BLaER1 treated with 17β-estradiol and CSF1 and Interleukin-3, amounts not matched to agents 10 nM and 100 nM (cell line): ENCODE measurements around the gene DENND4C.

Experiments
- H3K27ac ChIP-seq, 11 experiments: shearing (Covaris generic); formaldehyde crosslinking; 2 replicates each; pipeline ENCODE4 v1.8.1; 2022
- H3K27me3 ChIP-seq, 11 experiments: shearing (Covaris generic); formaldehyde crosslinking; 2 replicates each; pipeline ENCODE4 v1.8.1; 2022
- H3K36me3 ChIP-seq, 11 experiments: shearing (Covaris generic); formaldehyde crosslinking; 2 replicates each; pipeline ENCODE4 v1.8.1; 2022
- H3K4me1 ChIP-seq, 10 experiments: shearing (Covaris generic); formaldehyde crosslinking; 2 replicates each; pipeline ENCODE4 v1.8.1; 2022
- H3K4me2 ChIP-seq, 11 experiments: shearing (Covaris generic); formaldehyde crosslinking; 2 replicates each; pipeline ENCODE4 v1.8.1; 2022
- H3K4me3 ChIP-seq, 10 experiments: shearing (Covaris generic); formaldehyde crosslinking; 2 replicates each; pipeline ENCODE4 v1.8.1; 2022
- H3K9ac ChIP-seq, 11 experiments: shearing (Covaris generic); formaldehyde crosslinking; 2 replicates each; pipeline ENCODE4 v1.8.1; 2022
- H3K9me3 ChIP-seq, 11 experiments: shearing (Covaris generic); formaldehyde crosslinking; replicated peaks in 1 of 11; 2 replicates each; pipeline ENCODE4 v1.8.1; 2022
- H4K20me1 ChIP-seq, 11 experiments: shearing (Covaris generic); formaldehyde crosslinking; 2 replicates each; pipeline ENCODE4 v1.8.1; 2022
- Cebpa-rat ChIP-seq, 11 experiments: shearing (Covaris generic); IDR thresholded peaks; 2 replicates each; pipeline ENCODE4 v1.8.1; 2022

Gene DENND4C

DNA sequence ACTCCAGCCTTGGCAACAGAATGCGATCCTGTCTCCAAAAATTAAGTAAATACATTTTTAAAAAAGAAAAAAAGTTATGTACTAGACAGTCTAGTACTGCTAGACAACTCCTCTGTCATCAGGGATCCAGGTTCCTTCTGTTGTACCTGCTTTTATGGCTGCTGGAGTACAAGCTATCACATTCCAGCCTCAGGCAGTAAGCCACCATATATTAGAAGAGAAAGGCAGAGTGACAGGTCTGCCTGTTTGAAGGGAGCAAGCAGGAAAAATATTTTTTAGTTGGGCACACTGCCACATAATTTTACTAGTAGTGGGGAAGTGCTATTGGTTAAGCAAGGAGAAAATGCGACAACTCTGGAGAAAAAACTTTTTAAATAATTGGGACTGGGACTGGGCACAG lies 138.6 kb downstream of the DENND4C start:
- H3K4me1 ChIP-seq = peaks cover 0 to 5% (median 0%) of the 10 kb centered on the region in 10 experiments; a peak in 1 of 20 replicates
- TF ChIP-seq Cebpa-rat (IDR thresholded peaks at IDR 0.05) = no peak
- peaks cover 5 to 69% (median 18%) of the 10 kb centered on the region in 11 experiments; a peak in 19 of 22 replicates for H4K20me1 ChIP-seq
- H3K27ac ChIP-seq = no peak overlapping the region
- no peaks in the 10 kb centered on the region for H3K9me3 ChIP-seq
- no peak overlapping the region for H3K4me3 ChIP-seq
- no peaks in the 10 kb centered on the region for H3K27me3 ChIP-seq
- H3K9ac ChIP-seq = no peak overlapping the region
- H3K36me3 ChIP-seq = peaks cover 41 to 97% (median 60%) of the 10 kb centered on the region in 11 experiments
- H3K4me2 ChIP-seq = no peak overlapping the region

DNA sequence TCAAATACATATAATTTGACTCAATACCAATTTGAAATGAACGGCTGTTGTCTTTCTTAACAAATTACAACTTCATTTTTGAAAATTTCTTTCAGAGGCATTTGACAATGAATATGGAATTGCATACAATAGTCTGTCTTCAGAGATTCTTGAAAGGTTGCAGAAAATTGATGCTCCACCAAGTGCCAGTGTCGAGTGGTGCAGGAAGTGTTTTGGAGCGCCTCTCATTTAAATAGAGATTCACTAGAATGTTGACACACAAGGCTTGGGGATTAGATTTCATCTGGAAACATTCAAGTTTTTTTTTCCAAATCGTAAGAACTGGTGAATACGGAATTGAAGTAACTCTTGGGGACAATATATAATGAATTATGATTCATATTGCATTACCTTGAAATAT lies 141.4 kb downstream of the DENND4C start:
- no peak overlapping the region for H3K27ac ChIP-seq
- no peaks in the 10 kb centered on the region for H3K27me3 ChIP-seq
- no peak overlapping the region for H3K4me2 ChIP-seq
- H4K20me1 ChIP-seq = peaks cover 34 to 89% (median 46%) of the 10 kb centered on the region in 11 experiments
- H3K4me3 ChIP-seq = no peak overlapping the region
- H3K9me3 ChIP-seq = no peaks in the 10 kb centered on the region
- no peak overlapping the region for H3K9ac ChIP-seq
- no peak for TF ChIP-seq Cebpa-rat (IDR thresholded peaks at IDR 0.05)
- peaks cover 4 to 17% (median 9%) of the 10 kb centered on the region in 10 experiments; a peak in 18 of 20 replicates for H3K4me1 ChIP-seq
- H3K36me3 ChIP-seq = peaks cover 53 to 98% (median 69%) of the 10 kb centered on the region in 11 experiments

DNA sequence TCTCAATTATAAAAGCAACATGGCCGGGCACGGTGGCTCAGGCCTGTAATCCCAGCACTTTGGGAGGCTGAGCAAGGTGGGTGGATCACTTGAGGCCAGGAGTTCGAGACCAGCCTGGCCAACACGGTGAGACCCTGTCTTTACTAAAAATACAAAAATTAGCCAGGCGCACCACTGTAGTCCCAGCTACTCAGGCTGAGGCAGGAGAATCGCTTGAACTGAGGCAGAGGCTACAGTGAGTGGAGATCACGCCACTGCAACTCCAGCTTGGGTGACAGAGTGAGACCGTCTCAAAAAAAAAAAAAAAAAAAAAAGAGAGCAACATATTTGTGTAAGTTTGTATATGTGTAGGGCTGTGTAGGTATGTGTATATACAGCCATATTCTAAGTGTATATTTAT lies 142.1 kb downstream of the DENND4C start:
- H3K9ac ChIP-seq = 0 out of 22 replicates have a peak overlapping the region, but pooled peaks of 1 of the 11 experiments have one; percentile 2
- H3K27me3 ChIP-seq = no peaks in the 10 kb centered on the region
- H3K4me3 ChIP-seq = no peak overlapping the region
- peak overlapping the region in 1 of 11 experiments; percentile 3; a peak in 1 of 22 replicates for H3K27ac ChIP-seq
- H3K9me3 ChIP-seq = no peaks in the 10 kb centered on the region
- peaks cover 59 to 98% (median 69%) of the 10 kb centered on the region in 11 experiments for H3K36me3 ChIP-seq
- peaks cover 10 to 23% (median 15%) of the 10 kb centered on the region in 10 experiments for H3K4me1 ChIP-seq
- H4K20me1 ChIP-seq = peaks cover 40 to 91% (median 53%) of the 10 kb centered on the region in 11 experiments
- no peak overlapping the region for H3K4me2 ChIP-seq
- TF ChIP-seq Cebpa-rat (IDR thresholded peaks at IDR 0.05) = no peak

DNA sequence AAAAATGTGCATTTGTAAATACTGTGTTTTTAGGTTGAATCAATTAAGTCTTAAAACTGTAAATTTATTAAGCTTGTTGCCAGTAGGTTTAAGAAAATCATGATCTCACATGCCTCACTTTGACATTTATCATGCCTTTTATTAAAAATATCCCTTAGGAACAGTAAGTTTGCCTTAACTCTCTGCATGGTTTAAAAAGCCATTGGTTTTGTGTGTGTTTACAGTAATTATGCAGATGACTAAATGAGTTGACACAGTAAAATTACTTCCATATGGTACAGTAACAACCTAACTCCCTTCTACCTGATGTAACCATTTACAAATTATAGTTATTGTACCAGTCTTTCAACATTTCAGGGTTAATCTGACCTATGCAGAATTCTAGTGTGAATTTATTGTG lies 143.0 kb downstream of the DENND4C start:
- Histone ChIP-seq H3K27me3 (no peaks in the 10 kb centered on the region), H3K9me3 (no peaks in the 10 kb centered on the region), H3K9ac (no peak overlapping the region), H4K20me1 (peaks cover 49 to 99% (median 62%) of the 10 kb centered on the region in 11 experiments), H3K4me2 (no peak overlapping the region), H3K4me1 (peaks cover 16 to 32% (median 23%) of the 10 kb centered on the region in 10 experiments), H3K4me3 (no peak overlapping the region), H3K27ac (no peak overlapping the region), H3K36me3 (peaks cover 63 to 98% (median 73%) of the 10 kb centered on the region in 11 experiments)
- TF ChIP-seq Cebpa-rat (IDR thresholded peaks at IDR 0.05) = no peak

DNA sequence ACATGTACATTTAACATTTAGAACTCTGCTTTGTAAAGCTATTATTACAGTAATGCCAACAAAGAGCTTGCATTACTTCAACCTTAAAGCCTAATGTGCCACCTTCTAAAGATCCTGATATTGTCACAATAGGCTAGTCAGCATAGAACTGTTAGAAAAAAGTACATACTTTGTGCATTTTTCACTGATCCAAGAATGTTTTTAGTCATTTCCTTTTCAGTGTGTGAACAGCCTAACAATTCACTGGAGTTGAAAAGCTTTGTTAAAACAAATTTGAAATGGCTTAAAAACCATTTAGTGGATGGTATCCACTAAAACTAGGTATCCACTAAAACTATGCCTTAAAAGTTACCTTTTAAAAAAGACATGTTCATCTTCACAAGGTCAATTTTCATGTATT lies 145.0 kb downstream of the DENND4C start:
- no peak for TF ChIP-seq Cebpa-rat (IDR thresholded peaks at IDR 0.05)
- no peak overlapping the region; a peak in 1 of 22 replicates for H3K4me2 ChIP-seq
- no peak overlapping the region for H3K27ac ChIP-seq
- H3K9me3 ChIP-seq = no peaks in the 10 kb centered on the region; a peak in 1 of 22 replicates
- no peaks in the 10 kb centered on the region for H3K27me3 ChIP-seq
- H3K9ac ChIP-seq = peak overlapping the region in 2 of 11 experiments; percentile 47 to 97; a peak in 3 of 22 replicates
- peaks cover 62 to 87% (median 67%) of the 10 kb centered on the region in 11 experiments for H3K36me3 ChIP-seq
- H3K4me1 ChIP-seq = peaks cover 16 to 33% (median 23%) of the 10 kb centered on the region in 10 experiments
- peaks cover 57 to 89% (median 70%) of the 10 kb centered on the region in 11 experiments for H4K20me1 ChIP-seq
- H3K4me3 ChIP-seq = no peak overlapping the region

DNA sequence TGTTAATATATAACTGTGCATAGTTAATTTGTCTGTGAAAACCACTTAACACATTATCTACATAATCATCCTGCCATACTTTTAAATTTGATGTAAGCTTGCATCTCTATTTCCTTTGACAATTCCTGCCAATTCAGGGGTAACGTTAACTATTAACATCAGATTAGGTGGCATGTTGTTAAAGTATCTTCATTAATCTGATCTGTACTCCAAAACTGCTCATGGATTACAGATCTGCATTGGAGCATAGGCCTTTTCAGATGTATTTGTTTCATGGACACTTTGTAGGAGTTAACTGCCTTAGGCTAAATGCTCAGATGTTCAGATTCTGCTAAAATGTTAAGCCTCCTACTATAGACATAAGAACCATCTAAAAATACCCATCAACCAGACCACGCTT lies 146.4 kb downstream of the DENND4C start:
- Histone ChIP-seq H3K27me3 (no peaks in the 10 kb centered on the region), H3K9me3 (no peaks in the 10 kb centered on the region; a peak in 2 of 22 replicates), H3K27ac (0 out of 22 replicates have a peak overlapping the region, but pooled peaks of 1 of the 11 experiments have one; percentile 96), H3K36me3 (peaks cover 62 to 75% (median 67%) of the 10 kb centered on the region in 11 experiments), H3K4me2 (peak overlapping the region; percentile 85 to 96 (median 92)), H4K20me1 (peaks cover 57 to 76% (median 69%) of the 10 kb centered on the region in 11 experiments), H3K4me1 (peaks cover 18 to 41% (median 28%) of the 10 kb centered on the region in 10 experiments), H3K4me3 (peak overlapping the region in 9 of 10 experiments; percentile 78 to 94 (median 87); a peak in 18 of 20 replicates), H3K9ac (peak overlapping the region; percentile 91 to 99 (median 97); a peak in 21 of 22 replicates)
- no peak for TF ChIP-seq Cebpa-rat (IDR thresholded peaks at IDR 0.05)

DNA sequence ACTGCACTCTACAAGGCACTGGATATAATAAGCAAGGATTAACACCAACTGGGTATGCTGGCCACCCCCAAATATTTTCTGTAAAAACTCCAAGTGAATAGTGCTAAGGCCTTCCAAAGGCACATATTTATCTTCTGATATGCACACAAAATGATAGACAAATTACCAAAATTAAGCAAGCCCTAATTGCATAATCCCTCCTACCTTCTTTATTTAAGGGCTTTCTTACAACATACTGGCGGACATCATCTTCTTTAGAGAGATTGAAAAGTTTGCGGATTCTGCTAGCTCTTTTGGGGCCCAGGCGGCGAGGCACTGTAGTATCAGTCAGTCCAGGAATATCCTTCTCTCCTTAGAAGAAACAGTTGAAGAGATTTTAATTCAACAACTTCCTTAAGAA lies 147.7 kb downstream of the DENND4C start:
- Histone ChIP-seq H3K9me3 (no peaks in the 10 kb centered on the region; a peak in 2 of 22 replicates), H3K4me2 (peak overlapping the region; percentile 85 to 96 (median 92)), H4K20me1 (peaks cover 53 to 66% (median 61%) of the 10 kb centered on the region in 11 experiments), H3K27me3 (no peaks in the 10 kb centered on the region), H3K4me1 (peaks cover 18 to 41% (median 28%) of the 10 kb centered on the region in 10 experiments), H3K27ac (peak overlapping the region in 10 of 11 experiments; percentile 94 to 99 (median 97); a peak in 19 of 22 replicates), H3K9ac (peak overlapping the region; percentile 91 to 99 (median 97)), H3K4me3 (peak overlapping the region; percentile 65 to 94 (median 86)), H3K36me3 (peaks cover 59 to 65% (median 62%) of the 10 kb centered on the region in 11 experiments)
- TF ChIP-seq Cebpa-rat (IDR thresholded peaks at IDR 0.05) = no peak

DNA sequence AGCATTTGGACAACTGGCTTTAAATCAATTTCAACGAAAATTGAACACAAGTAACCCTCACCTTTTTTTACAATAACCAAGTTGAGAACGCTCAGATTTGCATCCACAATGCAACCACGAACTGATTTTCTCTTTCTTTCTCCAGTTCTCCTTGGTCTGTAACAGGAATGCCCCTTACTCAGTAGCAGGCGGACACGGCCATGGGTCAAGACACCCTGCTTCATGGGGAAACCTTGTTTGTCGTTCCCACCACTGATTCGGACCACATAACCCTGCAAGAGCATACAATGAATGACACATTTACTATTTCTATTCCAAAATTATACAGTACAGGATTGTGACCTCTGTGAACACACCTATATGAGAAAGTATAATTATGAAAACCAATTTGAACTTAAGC lies 148.2 kb downstream of the DENND4C start:
- Histone ChIP-seq H4K20me1 (peaks cover 53 to 62% (median 57%) of the 10 kb centered on the region in 11 experiments), H3K4me3 (peak overlapping the region; percentile 65 to 94 (median 86)), H3K27me3 (no peaks in the 10 kb centered on the region), H3K9ac (peak overlapping the region; percentile 91 to 99 (median 97)), H3K36me3 (peaks cover 57 to 60% (median 58%) of the 10 kb centered on the region in 11 experiments), H3K4me2 (peak overlapping the region; percentile 85 to 96 (median 92)), H3K4me1 (peaks cover 18 to 41% (median 28%) of the 10 kb centered on the region in 10 experiments), H3K9me3 (no peaks in the 10 kb centered on the region; a peak in 2 of 22 replicates), H3K27ac (peak overlapping the region; percentile 81 to 99 (median 97); a peak in 21 of 22 replicates)
- TF ChIP-seq Cebpa-rat (IDR thresholded peaks at IDR 0.05) = no peak

DNA sequence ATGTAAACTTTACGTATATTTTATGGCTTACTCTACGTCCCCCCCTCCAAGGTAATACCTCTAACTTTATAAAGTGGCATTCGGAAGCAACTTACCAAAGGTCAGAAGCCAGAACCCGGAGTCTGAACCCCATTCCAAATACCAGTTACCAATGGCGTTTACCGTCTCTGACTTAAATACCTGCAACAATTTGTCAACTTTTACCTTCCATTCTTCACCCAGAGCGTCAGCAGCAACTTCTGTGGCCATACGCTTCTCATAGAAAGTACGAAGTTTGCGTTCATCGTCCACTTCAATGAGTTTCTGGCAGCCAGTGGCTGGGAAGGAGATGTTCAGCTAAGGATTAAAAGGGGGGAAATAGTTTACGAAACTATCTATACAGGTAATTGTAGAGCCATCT lies 148.8 kb downstream of the DENND4C start:
- no peak for TF ChIP-seq Cebpa-rat (IDR thresholded peaks at IDR 0.05)
- H4K20me1 ChIP-seq = peaks cover 49 to 56% (median 52%) of the 10 kb centered on the region in 11 experiments

More for the DNA sequence above, 148.8 kb downstream of the DENND4C start:
- Histone ChIP-seq H3K27me3 (no peaks in the 10 kb centered on the region), H3K36me3 (peaks cover 50 to 54% (median 53%) of the 10 kb centered on the region in 11 experiments), H3K9ac (peak overlapping the region; percentile 91 to 99 (median 97)), H3K9me3 (no peaks in the 10 kb centered on the region; a peak in 2 of 22 replicates), H3K4me1 (peaks cover 18 to 41% (median 28%) of the 10 kb centered on the region in 10 experiments), H3K4me3 (peak overlapping the region; percentile 65 to 94 (median 86)), H3K4me2 (peak overlapping the region; percentile 85 to 96 (median 92)), H3K27ac (peak overlapping the region; percentile 81 to 99 (median 97))
